ENCODE measurements around the gene CNPY3.

Gene CNPY3

GRCh38 chr6:42967228-42967627, 37.9 kb downstream of the CNPY3 start:
- H3K4me3 ChIP-seq (ENCODE audit: control insufficient read depth, low read depth, low read length): no peak overlapping the region
- DNase-seq (ENCODE audit: low read depth): no peak
- TF ChIP-seq, protein P1, sequence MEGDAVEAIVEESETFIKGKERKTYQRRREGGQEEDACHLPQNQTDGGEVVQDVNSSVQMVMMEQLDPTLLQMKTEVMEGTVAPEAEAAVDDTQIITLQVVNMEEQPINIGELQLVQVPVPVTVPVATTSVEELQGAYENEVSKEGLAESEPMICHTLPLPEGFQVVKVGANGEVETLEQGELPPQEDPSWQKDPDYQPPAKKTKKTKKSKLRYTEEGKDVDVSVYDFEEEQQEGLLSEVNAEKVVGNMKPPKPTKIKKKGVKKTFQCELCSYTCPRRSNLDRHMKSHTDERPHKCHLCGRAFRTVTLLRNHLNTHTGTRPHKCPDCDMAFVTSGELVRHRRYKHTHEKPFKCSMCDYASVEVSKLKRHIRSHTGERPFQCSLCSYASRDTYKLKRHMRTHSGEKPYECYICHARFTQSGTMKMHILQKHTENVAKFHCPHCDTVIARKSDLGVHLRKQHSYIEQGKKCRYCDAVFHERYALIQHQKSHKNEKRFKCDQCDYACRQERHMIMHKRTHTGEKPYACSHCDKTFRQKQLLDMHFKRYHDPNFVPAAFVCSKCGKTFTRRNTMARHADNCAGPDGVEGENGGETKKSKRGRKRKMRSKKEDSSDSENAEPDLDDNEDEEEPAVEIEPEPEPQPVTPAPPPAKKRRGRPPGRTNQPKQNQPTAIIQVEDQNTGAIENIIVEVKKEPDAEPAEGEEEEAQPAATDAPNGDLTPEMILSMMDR (conservative IDR thresholded peaks at IDR 0.05; ENCODE audit: control insufficient read depth, insufficient read depth, low read depth, low read length): no peak

GRCh38 chr6:42968126-42968701, 38.9 kb downstream of the CNPY3 start:
- no peak overlapping the region for H3K4me3 ChIP-seq (ENCODE audit: control insufficient read depth, low read depth, low read length)
- TF ChIP-seq, protein P1 (conservative IDR thresholded peaks at IDR 0.05; ENCODE audit: control insufficient read depth, insufficient read depth, low read depth, low read length): no peak
- DNase-seq (ENCODE audit: low read depth): no peak

- TF ChIP-seq, protein P1 (conservative IDR thresholded peaks at IDR 0.05; ENCODE audit: control insufficient read depth, insufficient read depth, low read depth, low read length): no peak
- no peak overlapping the region for H3K4me3 ChIP-seq (ENCODE audit: control insufficient read depth, low read depth, low read length)
- DNase-seq (ENCODE audit: low read depth): no peak
These were observed 39.5 kb downstream of the CNPY3 start for GRCh38 chr6:42968783-42969182.

- TF ChIP-seq, protein P1 (conservative IDR thresholded peaks at IDR 0.05; ENCODE audit: control insufficient read depth, insufficient read depth, low read depth, low read length): no peak
- H3K4me3 ChIP-seq (ENCODE audit: control insufficient read depth, low read depth, low read length): no peak overlapping the region
- no peak for DNase-seq (ENCODE audit: low read depth)
These were observed 40.2 kb downstream of the CNPY3 start for GRCh38 chr6:42969431-42969830.

DNA sequence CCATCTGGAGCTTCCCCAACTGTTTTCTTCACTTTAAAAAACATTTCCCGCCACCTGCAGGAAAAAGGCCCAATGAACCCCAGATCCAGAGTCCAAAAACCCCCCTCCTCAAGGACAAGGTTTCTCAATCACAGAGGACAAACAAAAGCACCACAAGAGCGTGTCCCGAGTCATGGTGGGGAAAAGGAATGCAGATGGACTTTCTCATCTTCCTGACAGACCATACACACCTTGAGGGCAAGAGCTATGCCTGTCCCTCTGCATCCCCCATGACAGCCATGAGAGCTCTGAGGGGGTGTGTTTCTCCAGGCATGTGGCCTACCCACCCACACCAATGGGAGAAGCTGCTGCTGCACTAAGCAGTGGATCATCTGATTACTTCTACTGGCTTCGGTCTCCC, 40.7 kb downstream of the CNPY3 start:
- no peak for DNase-seq (ENCODE audit: low read depth)
- TF ChIP-seq, protein P1 (conservative IDR thresholded peaks at IDR 0.05; ENCODE audit: control insufficient read depth, insufficient read depth, low read depth, low read length): no peak

GRCh38 chr6:42970871-42971612, 41.8 kb downstream of the CNPY3 start:
- TF ChIP-seq, protein P1 (conservative IDR thresholded peaks at IDR 0.05; ENCODE audit: control insufficient read depth, insufficient read depth, low read depth, low read length): no peak
- H3K4me3 ChIP-seq (ENCODE audit: control insufficient read depth, low read depth, low read length): no peak overlapping the region
- peak; percentile 45 for DNase-seq (ENCODE audit: low read depth)

More for the DNA sequence above, 40.7 kb downstream of the CNPY3 start:
- H3K4me3 ChIP-seq (ENCODE audit: control insufficient read depth, low read depth, low read length): no peak overlapping the region

Measured in fibroblast of mammary gland (primary cell).